KMS-11 (cell line): ENCODE measurements around the gene TMEM138.
A peak's percentile ranks its signal among the peaks of the same experiment; 100 is the strongest.

Experiments
- H2AFZ ChIP-seq: fragments of 200-600 bp; sonication (generic); 2 replicates; pipeline ENCODE4 v1.6.1; 2016; ENCODE audit warnings: antibody characterized with exemption, mixed run types, low read depth
- H3K27ac ChIP-seq: fragments of 200-600 bp; sonication (generic); 2 replicates; pipeline ENCODE4 v1.6.1; 2016; ENCODE audit warnings: mild to moderate bottlenecking, mixed run types
- H3K27me3 ChIP-seq: fragments of 200-600 bp; sonication (generic); 2 replicates; pipeline ENCODE4 v1.6.1; 2017; ENCODE audit warnings: mild to moderate bottlenecking, low read depth, mixed run types, moderate library complexity; ENCODE audit not compliant: insufficient read depth
- H3K36me3 ChIP-seq: fragments of 200-600 bp; sonication (generic); 2 replicates; pipeline ENCODE4 v1.6.1; 2017; ENCODE audit warnings: mild to moderate bottlenecking, mixed run types; ENCODE audit not compliant: insufficient read depth
- H3K4me1 ChIP-seq: fragments of 200-600 bp; sonication (generic); 2 replicates; pipeline ENCODE4 v1.6.1; 2016; ENCODE audit warnings: mild to moderate bottlenecking, low read depth, mixed run types; ENCODE audit not compliant: poor library complexity, severe bottlenecking
- H3K4me2 ChIP-seq: fragments of 200-600 bp; sonication (generic); 2 replicates; pipeline ENCODE4 v1.7.0; 2016; ENCODE audit warnings: mild to moderate bottlenecking, mixed run types
- H3K4me3 ChIP-seq: fragments of 200-600 bp; sonication (generic); IDR thresholded peaks from 2 replicates; pipeline ENCODE4 v1.6.1; 2017; ENCODE audit warnings: low read depth, low read length, mixed read lengths; ENCODE audit not compliant: insufficient read depth
- H3K79me2 ChIP-seq: fragments of 200-600 bp; sonication (generic); 2 replicates; pipeline ENCODE4 v1.6.1; 2016; ENCODE audit warnings: low read depth, mixed run types; ENCODE audit not compliant: insufficient read depth
- H3K9ac ChIP-seq: fragments of 200-600 bp; sonication (generic); 2 replicates; pipeline ENCODE4 v1.6.1; 2016; ENCODE audit warnings: mild to moderate bottlenecking, mixed run types
- H4K20me1 ChIP-seq: fragments of 200-600 bp; sonication (generic); 2 replicates; pipeline ENCODE4 v1.6.1; 2016; ENCODE audit warnings: mild to moderate bottlenecking, mixed run types; ENCODE audit not compliant: insufficient read depth
- TF ChIP-seq, protein P1 (sequence below): fragments of 200-600 bp; sonication (generic); conservative IDR thresholded peaks from 2 replicates; pipeline ENCODE4 v1.6.1; 2017; ENCODE audit warnings: low read depth, mild to moderate bottlenecking, antibody characterized with exemption, low read length, moderate library complexity, mixed read lengths

TMEM138 gene

GRCh38 chr11:61327669-61328071, 34.5 kb upstream of the TMEM138 start:
- Histone ChIP-seq H2AFZ (no peak overlapping the region), H3K79me2 (peaks cover 67% of the 10 kb centered on the region), H3K4me2 (no peak overlapping the region), H3K4me3 (no peak overlapping the region), H3K4me1 (peaks cover 26% of the 10 kb centered on the region), H3K27me3 (no peaks in the 10 kb centered on the region), H3K36me3 (peaks cover 17% of the 10 kb centered on the region; the same call in 1 of the 2 replicates), H4K20me1 (no peaks in the 10 kb centered on the region), H3K27ac (no peak overlapping the region), H3K9ac (no peak overlapping the region)
- TF ChIP-seq, protein P1, sequence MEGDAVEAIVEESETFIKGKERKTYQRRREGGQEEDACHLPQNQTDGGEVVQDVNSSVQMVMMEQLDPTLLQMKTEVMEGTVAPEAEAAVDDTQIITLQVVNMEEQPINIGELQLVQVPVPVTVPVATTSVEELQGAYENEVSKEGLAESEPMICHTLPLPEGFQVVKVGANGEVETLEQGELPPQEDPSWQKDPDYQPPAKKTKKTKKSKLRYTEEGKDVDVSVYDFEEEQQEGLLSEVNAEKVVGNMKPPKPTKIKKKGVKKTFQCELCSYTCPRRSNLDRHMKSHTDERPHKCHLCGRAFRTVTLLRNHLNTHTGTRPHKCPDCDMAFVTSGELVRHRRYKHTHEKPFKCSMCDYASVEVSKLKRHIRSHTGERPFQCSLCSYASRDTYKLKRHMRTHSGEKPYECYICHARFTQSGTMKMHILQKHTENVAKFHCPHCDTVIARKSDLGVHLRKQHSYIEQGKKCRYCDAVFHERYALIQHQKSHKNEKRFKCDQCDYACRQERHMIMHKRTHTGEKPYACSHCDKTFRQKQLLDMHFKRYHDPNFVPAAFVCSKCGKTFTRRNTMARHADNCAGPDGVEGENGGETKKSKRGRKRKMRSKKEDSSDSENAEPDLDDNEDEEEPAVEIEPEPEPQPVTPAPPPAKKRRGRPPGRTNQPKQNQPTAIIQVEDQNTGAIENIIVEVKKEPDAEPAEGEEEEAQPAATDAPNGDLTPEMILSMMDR, result no peak

- H2AFZ ChIP-seq, result no peak overlapping the region
- peaks cover 16% of the 10 kb centered on the region; the same call in 1 of the 2 replicates for H3K36me3 ChIP-seq
- H4K20me1 ChIP-seq, result no peaks in the 10 kb centered on the region
- H3K79me2 ChIP-seq, result peaks cover 71% of the 10 kb centered on the region
- H3K4me1 ChIP-seq, result peaks cover 26% of the 10 kb centered on the region
- no peak overlapping the region for H3K27ac ChIP-seq
- no peaks in the 10 kb centered on the region for H3K27me3 ChIP-seq
- H3K4me2 ChIP-seq, result no peak overlapping the region
- no peak overlapping the region for H3K4me3 ChIP-seq
- no peak overlapping the region for H3K9ac ChIP-seq
- TF ChIP-seq, protein P1, result no peak
Measured at GRCh38 chr11:61328351-61328750, 33.8 kb upstream of the TMEM138 start.

- Histone ChIP-seq H3K27me3 (no peaks in the 10 kb centered on the region), H3K79me2 (peaks cover 78% of the 10 kb centered on the region), H3K9ac (no peak overlapping the region), H3K4me1 (peaks cover 38% of the 10 kb centered on the region), H3K4me2 (no peak overlapping the region), H3K36me3 (peaks cover 11% of the 10 kb centered on the region; the same call in 1 of the 2 replicates), H2AFZ (no peak overlapping the region), H4K20me1 (no peaks in the 10 kb centered on the region), H3K4me3 (no peak overlapping the region), H3K27ac (no peak overlapping the region)
- TF ChIP-seq, protein P1, result no peak
Measured at GRCh38 chr11:61329871-61330270, 32.3 kb upstream of the TMEM138 start.

GRCh38 chr11:61331651-61332050, 30.5 kb upstream of the TMEM138 start:
- no peak overlapping the region for H3K27ac ChIP-seq
- no peaks in the 10 kb centered on the region for H3K27me3 ChIP-seq
- H3K4me2 ChIP-seq, result peak overlapping the region; percentile 82
- H3K9ac ChIP-seq, result peak overlapping the region; percentile 92; the same call in 1 of the 2 replicates
- H3K4me1 ChIP-seq, result peaks cover 56% of the 10 kb centered on the region
- H3K79me2 ChIP-seq, result peaks cover 71% of the 10 kb centered on the region
- H3K4me3 ChIP-seq, result no peak overlapping the region
- H4K20me1 ChIP-seq, result no peaks in the 10 kb centered on the region
- no peak overlapping the region for H2AFZ ChIP-seq
- TF ChIP-seq, protein P1, result no peak
- H3K36me3 ChIP-seq, result peaks cover 5% of the 10 kb centered on the region; the same call in 1 of the 2 replicates
